ENCODE results near the gene GPANK1. TPM values are rescaled to one million over a fixed set of nuclear protein-coding genes. Genes with fewer than 3 reads are reported as not detected.
A peak's percentile ranks its signal among the peaks of the same experiment; 100 is the strongest.

GPANK1 gene
- total and polyA plus RNA-seq, 2 donors from 2014 or later = 17.7 to 28.6 TPM

- peaks cover 0 to 7% (median 5%) of the 10 kb centered on the region in 3 donors for H3K36me3 ChIP-seq (ENCODE audit: control insufficient read depth in 2 of 3, insufficient read depth in 3 of 3, low read length in 3 of 3)
- H3K27ac ChIP-seq (ENCODE audit: low read depth in 2 of 2, low read length in 2 of 2) = peak within 1 kb of the TSS; percentile 13 to 33
- peak within 1 kb of the TSS in 2 of 3 donors; percentile 42 to 63 for H3K4me3 ChIP-seq (ENCODE audit: low read length in 3 of 3)
- DNase-seq (peak in 2 of 5 donors; percentile 36 to 63), FAIRE-seq (no peak)
- intact Hi-C loops (cut with DNase I) = no loop called here
- peak within 1 kb of the TSS in 1 of 3 donors; percentile 12 for H3K9ac ChIP-seq (ENCODE audit: low read length in 3 of 3)
- H3K27me3 ChIP-seq (ENCODE audit: control insufficient read depth, insufficient read depth, low read length) = no peaks in the 10 kb centered on the region
- H3K4me1 ChIP-seq (ENCODE audit: control insufficient read depth in 2 of 3, insufficient read depth in 2 of 3, low read depth in 1 of 3, low read length in 3 of 3) = peaks cover 0 to 38% (median 34%) of the 10 kb centered on the region in 3 donors
- H3K9me3 ChIP-seq (ENCODE audit: control insufficient read depth in 2 of 3, insufficient read depth in 1 of 3, low read length in 3 of 3) = no peaks in the 10 kb centered on the region
- TF ChIP-seq, protein P1, sequence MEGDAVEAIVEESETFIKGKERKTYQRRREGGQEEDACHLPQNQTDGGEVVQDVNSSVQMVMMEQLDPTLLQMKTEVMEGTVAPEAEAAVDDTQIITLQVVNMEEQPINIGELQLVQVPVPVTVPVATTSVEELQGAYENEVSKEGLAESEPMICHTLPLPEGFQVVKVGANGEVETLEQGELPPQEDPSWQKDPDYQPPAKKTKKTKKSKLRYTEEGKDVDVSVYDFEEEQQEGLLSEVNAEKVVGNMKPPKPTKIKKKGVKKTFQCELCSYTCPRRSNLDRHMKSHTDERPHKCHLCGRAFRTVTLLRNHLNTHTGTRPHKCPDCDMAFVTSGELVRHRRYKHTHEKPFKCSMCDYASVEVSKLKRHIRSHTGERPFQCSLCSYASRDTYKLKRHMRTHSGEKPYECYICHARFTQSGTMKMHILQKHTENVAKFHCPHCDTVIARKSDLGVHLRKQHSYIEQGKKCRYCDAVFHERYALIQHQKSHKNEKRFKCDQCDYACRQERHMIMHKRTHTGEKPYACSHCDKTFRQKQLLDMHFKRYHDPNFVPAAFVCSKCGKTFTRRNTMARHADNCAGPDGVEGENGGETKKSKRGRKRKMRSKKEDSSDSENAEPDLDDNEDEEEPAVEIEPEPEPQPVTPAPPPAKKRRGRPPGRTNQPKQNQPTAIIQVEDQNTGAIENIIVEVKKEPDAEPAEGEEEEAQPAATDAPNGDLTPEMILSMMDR (IDR thresholded peaks at IDR 0.05; ENCODE audit: borderline replicate concordance, extremely low read depth, insufficient read depth) = no peak
Observed at GRCh38 chr6:31655349-31656237, 9.2 kb downstream of the GPANK1 start, which contains the start of gene APOM. TSS of gene APOM (plus strand) at chr6:31655894. CDS start at chr6:31655967, 73 bp downstream.

DNA sequence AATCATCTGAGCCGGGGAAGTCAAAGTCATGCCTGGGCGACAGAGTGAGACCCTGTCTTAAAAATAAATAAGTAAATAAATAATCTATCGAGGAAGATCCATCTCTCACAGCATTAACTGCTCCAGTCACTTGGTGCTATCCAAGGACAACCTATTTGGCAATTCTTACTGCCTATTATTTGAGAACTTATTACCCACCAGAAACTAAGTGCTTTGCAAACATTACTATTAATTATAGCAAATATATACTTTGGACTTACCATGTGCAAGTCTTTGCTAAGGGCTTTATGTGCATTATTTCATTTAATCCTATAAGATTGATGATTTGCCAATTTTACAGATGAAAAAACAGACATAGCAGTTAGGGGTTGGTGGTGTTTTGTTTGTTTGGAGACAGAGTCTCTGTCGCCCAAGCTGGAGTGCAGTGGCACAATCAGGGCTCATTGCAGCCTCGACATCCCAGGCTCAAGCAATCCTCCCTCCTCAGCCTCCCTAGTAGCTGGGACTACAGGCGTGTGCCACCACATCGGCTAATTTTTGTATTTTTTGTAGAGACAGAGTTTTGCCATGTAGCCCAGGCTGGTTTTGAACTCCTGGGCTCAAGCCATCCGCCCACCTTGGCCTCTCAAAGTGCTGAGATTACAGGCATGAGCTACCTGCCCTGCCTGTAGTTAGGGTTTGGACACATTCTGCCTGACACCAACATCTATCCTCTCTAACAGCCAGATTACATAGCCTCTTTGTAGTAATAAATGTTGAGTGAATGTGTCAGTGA, 10.0 kb downstream of the GPANK1 start:
- DNase-seq (no peak), FAIRE-seq (no peak)
- Histone ChIP-seq H3K4me1 (ENCODE audit: control insufficient read depth in 2 of 3, insufficient read depth in 2 of 3, low read depth in 1 of 3, low read length in 3 of 3) (peaks cover 0 to 38% (median 34%) of the 10 kb centered on the region in 3 donors), H3K27ac (ENCODE audit: low read depth in 2 of 2, low read length in 2 of 2) (no peak overlapping the region), H3K27me3 (ENCODE audit: control insufficient read depth, insufficient read depth, low read length) (no peaks in the 10 kb centered on the region), H3K9ac (ENCODE audit: low read length in 3 of 3) (no peak overlapping the region), H3K9me3 (ENCODE audit: control insufficient read depth in 2 of 3, insufficient read depth in 1 of 3, low read length in 3 of 3) (no peaks in the 10 kb centered on the region), H3K4me3 (ENCODE audit: low read length in 3 of 3) (peak overlapping the region in 1 of 3 donors; percentile 63), H3K36me3 (ENCODE audit: control insufficient read depth in 2 of 3, insufficient read depth in 3 of 3, low read length in 3 of 3) (peaks cover 0 to 7% (median 5%) of the 10 kb centered on the region in 3 donors)
- intact Hi-C loops (cut with DNase I) = no loop called here
- TF ChIP-seq, protein P1 (IDR thresholded peaks at IDR 0.05; ENCODE audit: borderline replicate concordance, extremely low read depth, insufficient read depth) = no peak

GRCh38 chr6:31652925-31653724, 11.7 kb downstream of the GPANK1 start:
- peak overlapping the region; percentile 71 to 98 (median 90) for H3K9ac ChIP-seq (ENCODE audit: low read length in 3 of 3)

More at GRCh38 chr6:31652925-31653724, 11.7 kb downstream of the GPANK1 start:
- Histone ChIP-seq H3K27ac (ENCODE audit: low read depth in 2 of 2, low read length in 2 of 2) (peak overlapping the region; percentile 98 to 100), H3K4me3 (ENCODE audit: low read length in 3 of 3) (peak overlapping the region; percentile 87 to 98 (median 97)), H3K36me3 (ENCODE audit: control insufficient read depth in 2 of 3, insufficient read depth in 3 of 3, low read length in 3 of 3) (peaks cover 6 to 22% (median 18%) of the 10 kb centered on the region in 3 donors), H3K4me1 (ENCODE audit: control insufficient read depth in 2 of 3, insufficient read depth in 2 of 3, low read depth in 1 of 3, low read length in 3 of 3) (peaks cover 0 to 24% (median 23%) of the 10 kb centered on the region in 3 donors), H3K27me3 (ENCODE audit: control insufficient read depth, insufficient read depth, low read length) (no peaks in the 10 kb centered on the region), H3K9me3 (ENCODE audit: control insufficient read depth in 2 of 3, insufficient read depth in 1 of 3, low read length in 3 of 3) (no peaks in the 10 kb centered on the region)
- DNase-seq = peak in 4 of 5 donors; percentile 91 to 98 (median 96)
- TF ChIP-seq, protein P1 (IDR thresholded peaks at IDR 0.05; ENCODE audit: borderline replicate concordance, extremely low read depth, insufficient read depth) = no peak
- FAIRE-seq = no peak
- intact Hi-C loops (cut with DNase I) = no loop called here
